ENCODE data around the gene CPED1.
"Not testable (repeated sequence)": the region's sequence is repeated elsewhere in the genome, so short reads cannot be mapped to it uniquely, and the experiment has no call there.

The CPED1 gene

GRCh38 chr7:120960714-120961113, 27.8 kb upstream of the CPED1 start:
- H3K4me3 Mint-ChIP-seq: no peak overlapping the region
- no peaks in the 10 kb centered on the region for H3K9me3 Mint-ChIP-seq
- H3K27ac Mint-ChIP-seq: no peak overlapping the region
- H3K27me3 Mint-ChIP-seq (ENCODE audit: low read depth): no peaks in the 10 kb centered on the region
- peaks cover 11% of the 10 kb centered on the region for H3K4me1 Mint-ChIP-seq (ENCODE audit: low read depth)
- H3K36me3 Mint-ChIP-seq (ENCODE audit: low read depth): peaks cover 37% of the 10 kb centered on the region

- Mint-ChIP-seq H3K36me3 (ENCODE audit: low read depth) (peaks cover 37% of the 10 kb centered on the region), H3K4me1 (ENCODE audit: low read depth) (peaks cover 12% of the 10 kb centered on the region), H3K9me3 (no peaks in the 10 kb centered on the region), H3K27ac (no peak overlapping the region), H3K27me3 (ENCODE audit: low read depth) (no peaks in the 10 kb centered on the region), H3K4me3 (no peak overlapping the region)
These were observed 26.8 kb upstream of the CPED1 start for GRCh38 chr7:120961638-120962173.

- Mint-ChIP-seq H3K27ac (no peak overlapping the region), H3K4me3 (no peak overlapping the region), H3K4me1 (ENCODE audit: low read depth) (peaks cover 8% of the 10 kb centered on the region), H3K9me3 (no peaks in the 10 kb centered on the region), H3K36me3 (ENCODE audit: low read depth) (peaks cover 44% of the 10 kb centered on the region), H3K27me3 (ENCODE audit: low read depth) (no peaks in the 10 kb centered on the region)
These were observed 24.4 kb upstream of the CPED1 start for GRCh38 chr7:120964088-120964487.

- peaks cover 45% of the 10 kb centered on the region for H3K36me3 Mint-ChIP-seq (ENCODE audit: low read depth)
- H3K27ac Mint-ChIP-seq: no peak overlapping the region
- H3K9me3 Mint-ChIP-seq: no peaks in the 10 kb centered on the region
- no peak overlapping the region for H3K4me3 Mint-ChIP-seq
- no peaks in the 10 kb centered on the region for H3K27me3 Mint-ChIP-seq (ENCODE audit: low read depth)
- H3K4me1 Mint-ChIP-seq (ENCODE audit: low read depth): peaks cover 2% of the 10 kb centered on the region
These were observed 21.6 kb upstream of the CPED1 start for GRCh38 chr7:120966961-120967360.

GRCh38 chr7:120973849-120974248, 14.7 kb upstream of the CPED1 start:
- no peak overlapping the region for H3K4me3 Mint-ChIP-seq
- H3K27me3 Mint-ChIP-seq (ENCODE audit: low read depth): no peaks in the 10 kb centered on the region
- no peak overlapping the region for H3K27ac Mint-ChIP-seq
- no peaks in the 10 kb centered on the region for H3K9me3 Mint-ChIP-seq
- H3K4me1 Mint-ChIP-seq (ENCODE audit: low read depth): no peaks in the 10 kb centered on the region
- H3K36me3 Mint-ChIP-seq (ENCODE audit: low read depth): peaks cover 36% of the 10 kb centered on the region

- Mint-ChIP-seq H3K36me3 (ENCODE audit: low read depth) (peaks cover 3% of the 10 kb centered on the region), H3K27ac (no peak overlapping the region), H3K27me3 (ENCODE audit: low read depth) (peaks cover 5% of the 10 kb centered on the region), H3K4me3 (no peak overlapping the region), H3K9me3 (no peaks in the 10 kb centered on the region), H3K4me1 (ENCODE audit: low read depth) (peaks cover 8% of the 10 kb centered on the region)
These were observed 8.6 kb upstream of the CPED1 start for GRCh38 chr7:120979765-120980499.

GRCh38 chr7:120981117-120981516, 7.4 kb upstream of the CPED1 start:
- Mint-ChIP-seq H3K4me3 (no peak overlapping the region), H3K36me3 (ENCODE audit: low read depth) (no peaks in the 10 kb centered on the region), H3K4me1 (ENCODE audit: low read depth) (peaks cover 8% of the 10 kb centered on the region), H3K27ac (no peak overlapping the region), H3K9me3 (no peaks in the 10 kb centered on the region), H3K27me3 (ENCODE audit: low read depth) (peaks cover 14% of the 10 kb centered on the region)

- H3K9me3 Mint-ChIP-seq: no peaks in the 10 kb centered on the region
- peak overlapping the region; percentile 21 for H3K27ac Mint-ChIP-seq
- H3K4me1 Mint-ChIP-seq (ENCODE audit: low read depth): peaks cover 8% of the 10 kb centered on the region
- no peaks in the 10 kb centered on the region for H3K36me3 Mint-ChIP-seq (ENCODE audit: low read depth)
- peaks cover 20% of the 10 kb centered on the region for H3K27me3 Mint-ChIP-seq (ENCODE audit: low read depth)
- H3K4me3 Mint-ChIP-seq: no peak overlapping the region
These were observed 6.5 kb upstream of the CPED1 start for GRCh38 chr7:120981888-120982615.

GRCh38 chr7:120983592-120983991, 4.9 kb upstream of the CPED1 start:
- H3K9me3 Mint-ChIP-seq; H3K36me3 Mint-ChIP-seq (ENCODE audit: low read depth); H3K27ac Mint-ChIP-seq; H3K4me3 Mint-ChIP-seq: not testable (repeated sequence)
- Mint-ChIP-seq H3K4me1 (ENCODE audit: low read depth) (peaks cover 16% of the 10 kb centered on the region), H3K27me3 (ENCODE audit: low read depth) (peaks cover 35% of the 10 kb centered on the region)

GRCh38 chr7:120984406-120984805, 4.1 kb upstream of the CPED1 start:
- Mint-ChIP-seq H3K27me3 (ENCODE audit: low read depth) (peaks cover 43% of the 10 kb centered on the region), H3K4me1 (ENCODE audit: low read depth) (peaks cover 19% of the 10 kb centered on the region), H3K36me3 (ENCODE audit: low read depth) (no peaks in the 10 kb centered on the region), H3K27ac (no peak overlapping the region), H3K9me3 (no peaks in the 10 kb centered on the region), H3K4me3 (no peak overlapping the region)

- Mint-ChIP-seq H3K27ac (no peak overlapping the region), H3K36me3 (ENCODE audit: low read depth) (no peaks in the 10 kb centered on the region), H3K4me1 (ENCODE audit: low read depth) (peaks cover 19% of the 10 kb centered on the region), H3K4me3 (no peak overlapping the region), H3K27me3 (ENCODE audit: low read depth) (peaks cover 52% of the 10 kb centered on the region), H3K9me3 (no peaks in the 10 kb centered on the region)
These were observed 3.3 kb upstream of the CPED1 start for GRCh38 chr7:120985130-120985758.

GRCh38 chr7:120985839-120986238, 2.7 kb upstream of the CPED1 start:
- H3K27ac Mint-ChIP-seq: no peak overlapping the region
- H3K4me1 Mint-ChIP-seq (ENCODE audit: low read depth): peaks cover 19% of the 10 kb centered on the region
- peaks cover 58% of the 10 kb centered on the region for H3K27me3 Mint-ChIP-seq (ENCODE audit: low read depth)
- H3K4me3 Mint-ChIP-seq: no peak overlapping the region
- no peaks in the 10 kb centered on the region for H3K36me3 Mint-ChIP-seq (ENCODE audit: low read depth)
- no peaks in the 10 kb centered on the region for H3K9me3 Mint-ChIP-seq

GRCh38 chr7:120986650-120987049, 1.9 kb upstream of the CPED1 start:
- Mint-ChIP-seq H3K9me3 (no peaks in the 10 kb centered on the region), H3K27ac (no peak overlapping the region), H3K36me3 (ENCODE audit: low read depth) (no peaks in the 10 kb centered on the region), H3K4me1 (ENCODE audit: low read depth) (peaks cover 16% of the 10 kb centered on the region), H3K27me3 (ENCODE audit: low read depth) (peaks cover 58% of the 10 kb centered on the region), H3K4me3 (no peak overlapping the region)

- no peaks in the 10 kb centered on the region for H3K9me3 Mint-ChIP-seq
- H3K27ac Mint-ChIP-seq: no peak overlapping the region
- H3K36me3 Mint-ChIP-seq (ENCODE audit: low read depth): no peaks in the 10 kb centered on the region
- no peak overlapping the region for H3K4me3 Mint-ChIP-seq
- H3K27me3 Mint-ChIP-seq (ENCODE audit: low read depth): peaks cover 61% of the 10 kb centered on the region
- peaks cover 11% of the 10 kb centered on the region for H3K4me1 Mint-ChIP-seq (ENCODE audit: low read depth)
These were observed 1.2 kb upstream of the CPED1 start for GRCh38 chr7:120987280-120987679.

Measured in T-helper 1 cell treated with Interleukin-12 subunit alpha and Interleukin-12 subunit beta and Interleukin-4 antibody, amounts not matched to agents 30 μg/mL and 1 μg/mL, for 36 hours (primary cell).